A673 (cell line): ENCODE results near the gene GBF1. TPM values are rescaled to one million over a fixed set of nuclear protein-coding genes. Genes with fewer than 3 reads are reported as not detected.

ENCODE experiments used
- BruUV-seq: library from RNA; stranded (reverse); fragments of 400-500 nt; replicated peaks from 2 replicates; lab custom pipeline; 2021; lab: Mats Ljungman, UMichigan
- CTCF ChIA-PET: fragments of 300-600 bp; sonication (Branson Sonifier 250); formaldehyde crosslinking; loops from one replicate; lab custom pipeline; 2022; ENCODE audit warnings: antibody characterized with exemption; lab: Charles Lee
- POLR2A ChIA-PET: fragments of 300-600 bp; sonication (Branson Sonifier 250); formaldehyde crosslinking; loops from one replicate; lab custom pipeline; 2022; ENCODE audit warnings: antibody characterized with exemption; ENCODE audit not compliant: low non-redundant PET; lab: Charles Lee
- DNase-seq: peaks from one replicate; pipeline ENCODE4 v3.0.0-alpha.2; 2015; ENCODE audit warnings: low spot score
- H3K27ac ChIP-seq: fragments of 200-600 bp; sonication (generic); 2 replicates; pipeline ENCODE4 v1.5.1; 2016; ENCODE audit warnings: mixed run types, low read depth, mild to moderate bottlenecking, mixed read lengths, antibody characterized with exemption, low read length; ENCODE audit not compliant: poor library complexity, severe bottlenecking
- H3K27me3 ChIP-seq: fragments of 200-600 bp; sonication (generic); replicated peaks from 2 replicates; pipeline ENCODE4 v1.6.1; 2017; ENCODE audit warnings: mixed run types, low read depth, mild to moderate bottlenecking, mixed read lengths, antibody characterized with exemption, low read length; ENCODE audit not compliant: insufficient read depth, poor library complexity
- H3K36me3 ChIP-seq: fragments of 200-600 bp; sonication (generic); 2 replicates; pipeline ENCODE4 v1.6.1; 2016; ENCODE audit warnings: mixed run types, mild to moderate bottlenecking, mixed read lengths, antibody characterized with exemption, low read length; ENCODE audit not compliant: insufficient read depth, poor library complexity, severe bottlenecking
- H3K4me1 ChIP-seq: fragments of 200-600 bp; sonication (generic); 2 replicates; pipeline ENCODE4 v1.6.1; 2017; ENCODE audit warnings: mixed run types, mild to moderate bottlenecking, mixed read lengths, antibody characterized with exemption, low read length; ENCODE audit not compliant: insufficient read depth, poor library complexity, severe bottlenecking
- H3K4me3 ChIP-seq: fragments of 200-600 bp; sonication (generic); 2 replicates; pipeline ENCODE4 v1.5.1; 2016; ENCODE audit warnings: low read depth, mixed run types, mild to moderate bottlenecking, mixed read lengths, low read length; ENCODE audit not compliant: poor library complexity, severe bottlenecking
- H3K9me3 ChIP-seq: fragments of 200-600 bp; sonication (generic); 2 replicates; pipeline ENCODE4 v1.6.1; 2016; ENCODE audit warnings: mixed run types, low read depth, mild to moderate bottlenecking, mixed read lengths, antibody characterized with exemption, low read length; ENCODE audit not compliant: poor library complexity, severe bottlenecking
- EZH2 ChIP-seq: fragments of 200-600 bp; sonication (generic); IDR thresholded peaks from 2 replicates; pipeline ENCODE4 v1.6.1; 2017; ENCODE audit warnings: borderline replicate concordance, low read depth, mild to moderate bottlenecking, mixed read lengths, antibody characterized with exemption, low read length; ENCODE audit not compliant: poor library complexity, severe bottlenecking
- intact Hi-C: fragments of 100-400 bp; cut with micrococcal nuclease; formaldehyde crosslinking; loops from one replicate; pipeline ENCODE4 v1.10.0; 2022; ENCODE audit not compliant: unreplicated experiment
- total RNA-seq: library from RNA; stranded (reverse); gene quantifications from 2 replicates; pipeline ENCODE4 v1.2.3, GENCODE V29; 2021
- TF ChIP-seq, protein P1 (sequence below): fragments of 300-800, 200-600 bp; sonication (generic); conservative IDR thresholded peaks from 2 replicates; pipeline ENCODE4 v1.5.1; 2017; ENCODE audit warnings: low read depth, mild to moderate bottlenecking, antibody characterized with exemption, low read length, moderate library complexity, mixed read lengths

GBF1 gene
- total RNA-seq, 1 experiment from 2014 or later = 50.0 TPM

DNA sequence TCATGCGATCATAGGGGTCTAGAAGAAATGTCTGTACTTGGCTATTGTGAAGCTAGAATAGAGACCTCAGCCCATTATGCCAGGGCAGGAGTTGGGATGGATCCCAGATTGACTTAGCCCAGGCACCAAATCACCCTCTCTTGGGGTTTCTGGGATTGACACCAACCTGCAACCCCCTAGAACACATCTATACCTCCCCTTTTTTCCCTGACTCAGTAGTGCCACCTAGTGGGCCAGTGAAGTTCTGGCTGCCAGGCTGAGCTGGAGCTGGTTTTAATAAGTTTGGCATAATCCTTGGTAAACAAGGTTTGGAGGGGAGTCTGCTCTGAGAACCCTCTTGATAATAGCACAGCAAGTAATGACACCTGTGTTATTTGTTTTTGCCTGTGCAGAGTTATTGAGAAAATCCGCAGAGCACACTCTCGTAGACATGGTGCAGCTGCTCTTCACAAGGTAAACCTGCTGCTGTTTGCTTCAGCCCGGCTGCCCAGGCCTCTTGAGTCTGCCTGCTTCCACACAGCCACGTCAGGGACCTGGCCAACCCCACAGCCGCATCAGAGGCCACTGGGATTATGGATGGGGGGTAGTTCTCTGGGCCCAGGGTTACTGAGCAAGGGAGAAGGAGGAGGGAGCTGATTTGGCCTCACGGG, 106.9 kb downstream of the GBF1 start:
- H3K27me3 ChIP-seq = no peaks in the 10 kb centered on the region
- no peak for TF ChIP-seq EZH2
- TF ChIP-seq, protein P1, sequence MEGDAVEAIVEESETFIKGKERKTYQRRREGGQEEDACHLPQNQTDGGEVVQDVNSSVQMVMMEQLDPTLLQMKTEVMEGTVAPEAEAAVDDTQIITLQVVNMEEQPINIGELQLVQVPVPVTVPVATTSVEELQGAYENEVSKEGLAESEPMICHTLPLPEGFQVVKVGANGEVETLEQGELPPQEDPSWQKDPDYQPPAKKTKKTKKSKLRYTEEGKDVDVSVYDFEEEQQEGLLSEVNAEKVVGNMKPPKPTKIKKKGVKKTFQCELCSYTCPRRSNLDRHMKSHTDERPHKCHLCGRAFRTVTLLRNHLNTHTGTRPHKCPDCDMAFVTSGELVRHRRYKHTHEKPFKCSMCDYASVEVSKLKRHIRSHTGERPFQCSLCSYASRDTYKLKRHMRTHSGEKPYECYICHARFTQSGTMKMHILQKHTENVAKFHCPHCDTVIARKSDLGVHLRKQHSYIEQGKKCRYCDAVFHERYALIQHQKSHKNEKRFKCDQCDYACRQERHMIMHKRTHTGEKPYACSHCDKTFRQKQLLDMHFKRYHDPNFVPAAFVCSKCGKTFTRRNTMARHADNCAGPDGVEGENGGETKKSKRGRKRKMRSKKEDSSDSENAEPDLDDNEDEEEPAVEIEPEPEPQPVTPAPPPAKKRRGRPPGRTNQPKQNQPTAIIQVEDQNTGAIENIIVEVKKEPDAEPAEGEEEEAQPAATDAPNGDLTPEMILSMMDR = peak; percentile 96
- intact Hi-C loops = loop anchor here (1.0 kb wide), 2 partner anchors 122 to 183 kb away; no protein-coding TSS in a partner anchor
- peak; percentile 82 for DNase-seq
- H3K36me3 ChIP-seq = peaks cover 17% of the 10 kb centered on the region
- BruUV-seq = no TSS peak
- CTCF ChIA-PET = interaction anchor here (0.6 to 5.2 kb wide), 13 partner anchors 19 to 238 kb away, joined by 3 to 65 read pairs (median 3); partner anchors contain the start of genes GBF1 and PITX3
- H3K4me3 ChIP-seq = no peak overlapping the region
- H3K4me1 ChIP-seq = no peaks in the 10 kb centered on the region
- H3K9me3 ChIP-seq = no peaks in the 10 kb centered on the region
- no peak overlapping the region for H3K27ac ChIP-seq
- POLR2A ChIA-PET = interaction anchor here (0.6 kb wide), 1 partner anchor 232 kb away, joined by 3 read pairs; no protein-coding TSS in a partner anchor

DNA sequence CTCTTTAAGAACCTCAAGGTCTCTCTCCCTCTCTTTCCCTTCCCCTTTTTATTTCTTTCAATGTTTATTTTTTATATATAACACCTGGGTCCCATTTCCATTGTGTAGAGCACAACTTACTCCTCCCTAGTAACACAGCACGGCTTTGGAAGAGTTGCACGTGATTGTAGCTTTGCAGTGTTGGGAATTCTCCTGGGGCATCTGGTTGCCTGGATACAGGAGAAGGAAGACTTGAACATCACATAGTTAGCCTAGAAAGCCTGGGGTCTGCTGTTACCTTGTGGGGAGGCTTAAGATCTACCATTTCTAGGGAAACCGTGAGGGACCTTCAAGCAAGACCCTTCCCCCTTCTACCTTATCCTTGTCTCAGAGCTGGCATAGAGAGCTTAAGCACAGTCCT, 109.1 kb downstream of the GBF1 start:
- Histone ChIP-seq H3K27me3 (no peaks in the 10 kb centered on the region), H3K4me1 (no peaks in the 10 kb centered on the region), H3K4me3 (no peak overlapping the region), H3K9me3 (no peaks in the 10 kb centered on the region), H3K27ac (no peak overlapping the region), H3K36me3 (peaks cover 22% of the 10 kb centered on the region)
- intact Hi-C loops = no loop called here
- CTCF ChIA-PET = interaction anchor here (0.5 kb wide), 2 partner anchors 185 to 209 kb away, joined by 3 read pairs; no protein-coding TSS in a partner anchor
- no TSS peak for BruUV-seq
- no peak for DNase-seq
- TF ChIP-seq, protein P1 = no peak
- no peak for TF ChIP-seq EZH2
- POLR2A ChIA-PET = no interaction called here

DNA sequence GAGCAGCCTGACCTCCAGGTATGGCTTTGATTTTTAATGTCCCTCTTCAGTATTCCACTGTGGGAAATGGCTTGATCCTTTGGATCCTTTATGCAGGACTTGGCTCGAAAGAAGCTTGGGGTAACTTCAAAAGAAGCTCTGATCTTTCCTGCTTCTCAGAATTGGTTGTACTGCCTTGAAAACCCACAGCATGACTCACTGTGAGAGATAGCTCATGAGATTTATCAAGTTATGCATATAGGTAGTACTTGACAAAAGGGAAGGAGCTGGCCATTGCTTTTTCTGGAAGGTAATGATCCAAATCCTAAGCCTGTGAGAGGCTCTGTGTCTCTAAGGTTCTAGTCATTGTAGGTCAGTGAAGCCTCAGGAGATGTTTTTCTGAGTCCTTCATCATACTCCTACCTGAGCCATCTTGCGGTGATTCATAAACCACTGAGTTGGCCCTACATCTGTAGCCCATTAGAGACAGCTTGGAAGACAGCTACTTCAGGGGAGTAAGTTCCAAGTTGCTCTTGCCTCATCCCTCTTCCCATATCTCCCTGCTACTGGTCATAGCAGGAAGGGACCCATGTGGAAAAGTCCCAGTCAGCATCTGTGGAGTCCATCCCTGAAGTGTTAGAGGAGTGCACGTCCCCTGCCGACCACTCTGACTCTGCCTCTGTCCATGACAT, 113.5 kb downstream of the GBF1 start:
- BruUV-seq = no TSS peak
- intact Hi-C loops = no loop called here
- H3K27me3 ChIP-seq = no peaks in the 10 kb centered on the region
- TF ChIP-seq, protein P1 = no peak
- TF ChIP-seq EZH2 = no peak
- H3K9me3 ChIP-seq = no peaks in the 10 kb centered on the region
- ChIA-PET CTCF (no interaction called here), POLR2A (no interaction called here)
- H3K36me3 ChIP-seq = peaks cover 24% of the 10 kb centered on the region
- H3K4me3 ChIP-seq = no peak overlapping the region
- H3K4me1 ChIP-seq = no peaks in the 10 kb centered on the region
- DNase-seq = no peak
- H3K27ac ChIP-seq = no peak overlapping the region
